ENCODE data around the gene PRSS2. TPM values are rescaled to one million over a fixed set of nuclear protein-coding genes. Genes with fewer than 3 reads are reported as not detected.
"Not testable (repeated sequence)": the region's sequence is repeated elsewhere in the genome, so short reads cannot be mapped to it uniquely, and the experiment has no call there.

The PRSS2 gene
- total RNA-seq: not detected

DNA sequence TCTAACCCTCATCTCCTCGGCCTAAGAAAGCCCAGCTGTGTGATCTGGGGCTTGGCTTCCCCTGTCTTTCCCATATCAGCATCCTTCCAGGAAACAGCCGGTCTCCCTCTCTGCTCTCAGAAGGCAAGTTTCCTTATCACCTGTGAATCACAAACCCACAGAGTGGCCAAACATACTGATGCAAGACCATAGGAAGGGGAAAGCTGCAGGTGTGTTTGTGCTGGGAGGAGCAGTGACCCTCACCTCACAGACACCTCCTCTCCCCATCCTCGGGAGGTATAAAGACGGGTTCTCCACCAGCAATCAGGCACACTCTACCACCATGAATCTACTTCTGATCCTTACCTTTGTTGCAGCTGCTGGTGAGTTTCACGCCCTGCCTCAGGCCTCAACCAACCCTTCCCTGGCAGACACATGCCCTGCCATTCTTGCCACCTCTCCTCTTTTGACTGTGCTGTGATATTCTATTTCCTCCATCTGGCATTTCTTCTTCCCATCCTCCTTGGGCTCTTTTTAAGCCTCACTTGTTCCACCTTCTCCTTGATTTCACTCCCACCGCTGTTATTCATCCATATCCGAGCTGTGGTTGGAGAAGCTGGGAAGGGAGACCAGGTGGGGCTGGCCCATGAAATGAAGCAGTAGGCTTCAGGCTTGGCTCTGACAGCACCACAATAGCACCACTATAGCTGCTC is at the start of gene PRSS2:
Gene PRSS2, plus strand, starts transcription at position 310 of the 692 bp plus-strand sequence. Its CDS starts 13 bp downstream, at position 323.
- peaks cover 13% of the 10 kb centered on the region for H3K4me1 Mint-ChIP-seq
- ChIA-PET POLR2A (interaction anchor here (1.0 to 1.5 kb wide), 2 partner anchors 15 to 134 kb away, joined by 3 read pairs; no protein-coding TSS in a partner anchor), CTCF (no interaction called here)
- no peak for DNase-seq
- H3K36me3 Mint-ChIP-seq (ENCODE audit: low read depth): no peaks in the 10 kb centered on the region
- H3K9me3 Mint-ChIP-seq: no peaks in the 10 kb centered on the region
- no peak within 1 kb of the TSS for H3K27ac Mint-ChIP-seq
- no peaks in the 10 kb centered on the region for H3K27me3 Mint-ChIP-seq
- no peak within 1 kb of the TSS for H3K4me3 Mint-ChIP-seq

DNA sequence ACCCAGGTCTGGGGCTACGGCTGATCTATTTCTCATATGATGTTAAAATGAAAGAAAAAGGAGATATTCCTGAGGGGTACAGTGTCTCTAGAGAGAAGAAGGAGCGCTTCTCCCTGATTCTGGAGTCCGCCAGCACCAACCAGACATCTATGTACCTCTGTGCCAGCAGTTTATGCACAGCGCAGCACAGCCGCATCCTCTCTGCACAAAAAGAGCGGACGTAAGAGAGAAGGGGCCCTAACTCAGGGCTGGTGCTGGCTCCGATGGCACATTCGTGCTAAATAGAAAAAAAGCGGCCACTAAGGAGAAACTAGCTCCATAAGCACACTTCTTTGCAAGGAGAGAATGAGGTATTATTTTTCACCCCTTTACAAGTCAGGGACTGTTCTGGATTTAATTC is 49.8 kb upstream of the PRSS2 start:
- DNase-seq: no peak
- Mint-ChIP-seq H3K36me3 (ENCODE audit: low read depth) (no peaks in the 10 kb centered on the region), H3K9me3 (no peaks in the 10 kb centered on the region), H3K4me3 (peak overlapping the region; percentile 36), H3K4me1 (peaks cover 47% of the 10 kb centered on the region), H3K27ac (peak overlapping the region; percentile 64), H3K27me3 (no peaks in the 10 kb centered on the region)
- CTCF ChIA-PET: no interaction called here
- POLR2A ChIA-PET: interaction anchor here (0.9 to 1.4 kb wide), 2 partner anchors 76 to 78 kb away, joined by 3 to 4 read pairs; no protein-coding TSS in a partner anchor

DNA sequence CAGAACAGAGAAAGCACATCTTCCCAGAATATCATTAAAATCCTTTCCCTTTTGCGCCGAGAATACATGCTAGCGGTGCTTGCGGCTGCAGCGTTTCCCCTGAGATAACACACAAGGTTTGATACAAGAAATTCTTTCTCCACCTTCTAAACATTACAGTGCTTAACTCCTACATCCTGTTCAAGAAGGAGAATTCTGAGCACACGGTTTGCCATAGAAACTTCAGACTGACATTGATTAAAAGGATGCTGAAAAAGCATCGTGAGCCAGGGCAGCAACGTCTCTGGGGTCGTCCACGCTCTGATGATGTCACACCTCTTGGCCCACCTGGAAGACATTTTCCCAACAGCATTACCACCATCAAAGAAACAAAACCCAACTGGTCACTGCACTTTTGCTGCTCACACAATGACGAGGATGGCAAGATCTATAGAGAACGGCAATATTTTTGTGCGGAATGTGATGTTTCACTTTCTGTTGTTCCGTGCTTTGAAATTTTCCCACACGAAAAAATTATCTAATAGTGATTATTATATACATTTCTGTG is 48.4 kb upstream of the PRSS2 start:
- H3K9me3 Mint-ChIP-seq: no peaks in the 10 kb centered on the region
- H3K4me1 Mint-ChIP-seq: peaks cover 35% of the 10 kb centered on the region
- POLR2A ChIA-PET: no interaction called here
- peak overlapping the region; percentile 79 for H3K4me3 Mint-ChIP-seq
- no peaks in the 10 kb centered on the region for H3K36me3 Mint-ChIP-seq (ENCODE audit: low read depth)
- no peaks in the 10 kb centered on the region for H3K27me3 Mint-ChIP-seq
- no peak for DNase-seq
- CTCF ChIA-PET: no interaction called here
- peak overlapping the region; percentile 79 for H3K27ac Mint-ChIP-seq

DNA sequence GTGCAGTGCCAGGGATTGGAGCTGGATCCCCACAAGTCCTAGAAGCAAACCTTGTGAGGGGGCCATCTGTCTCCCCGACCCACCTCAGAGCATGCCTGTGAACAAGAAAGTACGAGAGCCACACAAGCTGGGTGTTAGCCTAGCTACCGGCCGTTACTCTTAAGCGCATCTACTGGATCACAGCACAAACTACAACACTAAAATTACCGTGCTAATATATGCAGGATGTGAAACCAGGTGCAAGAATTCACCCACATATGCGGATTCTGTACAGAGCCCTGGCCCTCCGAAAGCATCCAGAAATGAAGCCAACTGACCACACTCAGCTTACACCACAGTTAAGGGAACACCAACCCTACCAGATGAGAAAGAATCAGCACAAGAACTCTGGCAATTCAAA is 37.5 kb upstream of the PRSS2 start:
- DNase-seq: no peak
- POLR2A ChIA-PET: no interaction called here
- Mint-ChIP-seq H3K9me3 (no peaks in the 10 kb centered on the region), H3K27ac (no peak overlapping the region), H3K4me1 (no peaks in the 10 kb centered on the region), H3K4me3 (no peak overlapping the region), H3K27me3 (no peaks in the 10 kb centered on the region), H3K36me3 (ENCODE audit: low read depth) (no peaks in the 10 kb centered on the region)
- CTCF ChIA-PET: no interaction called here

DNA sequence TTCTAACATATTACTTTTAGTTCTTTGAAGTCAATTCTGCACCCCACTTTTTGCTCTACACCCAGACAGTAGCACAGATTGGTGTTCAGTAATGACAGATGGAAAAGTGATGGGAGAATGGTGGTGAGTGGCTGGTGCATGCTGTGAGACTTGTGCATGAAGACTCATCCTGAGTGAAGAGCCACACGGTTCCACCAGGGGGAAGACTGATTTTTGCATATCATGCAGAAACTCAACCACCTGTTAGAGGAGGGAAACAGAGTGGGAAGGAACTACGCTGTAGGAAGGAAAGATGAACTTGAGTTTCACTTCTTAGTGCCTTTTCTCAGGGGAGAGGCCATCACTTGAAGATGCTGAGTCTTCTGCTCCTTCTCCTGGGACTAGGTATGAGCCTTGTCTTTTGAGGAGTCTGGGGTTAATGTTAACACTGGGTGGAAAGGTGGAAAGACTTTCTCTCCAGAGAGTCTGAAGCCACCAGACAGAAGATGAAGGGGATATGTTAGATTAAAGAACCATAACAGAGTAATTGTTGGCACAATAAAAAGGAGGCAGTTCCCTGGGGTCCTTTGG is 30.8 kb upstream of the PRSS2 start:
- H3K9me3 Mint-ChIP-seq: no peaks in the 10 kb centered on the region

DNA sequence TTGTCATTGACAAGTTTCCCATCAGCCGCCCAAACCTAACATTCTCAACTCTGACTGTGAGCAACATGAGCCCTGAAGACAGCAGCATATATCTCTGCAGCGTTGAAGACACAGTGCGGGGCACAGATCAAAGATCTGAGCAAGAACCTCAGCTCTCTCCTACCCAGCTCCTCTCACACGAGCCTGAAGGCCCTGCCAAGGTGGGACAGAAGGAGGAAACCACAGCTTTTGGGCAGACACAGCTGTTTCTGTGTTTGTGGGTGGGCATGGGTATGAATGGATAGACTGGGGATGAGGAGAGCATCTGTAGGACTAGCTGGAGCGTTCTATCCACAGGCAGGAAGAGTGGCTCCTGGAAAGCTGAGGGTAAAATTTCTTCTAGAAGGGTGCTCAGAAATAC is 30.0 kb upstream of the PRSS2 start:
- Mint-ChIP-seq H3K36me3 (ENCODE audit: low read depth) (no peaks in the 10 kb centered on the region), H3K27me3 (no peaks in the 10 kb centered on the region), H3K4me1 (peaks cover 2% of the 10 kb centered on the region), H3K9me3 (no peaks in the 10 kb centered on the region), H3K4me3 (no peak overlapping the region), H3K27ac (no peak overlapping the region)
- ChIA-PET CTCF (no interaction called here), POLR2A (no interaction called here)
- DNase-seq: no peak

More for the DNA sequence above, 30.8 kb upstream of the PRSS2 start:
- POLR2A ChIA-PET: no interaction called here
- Mint-ChIP-seq H3K36me3 (ENCODE audit: low read depth) (no peaks in the 10 kb centered on the region), H3K4me3 (no peak overlapping the region), H3K27ac (no peak overlapping the region), H3K4me1 (peaks cover 2% of the 10 kb centered on the region), H3K27me3 (no peaks in the 10 kb centered on the region)
- CTCF ChIA-PET: no interaction called here
- DNase-seq: no peak

DNA sequence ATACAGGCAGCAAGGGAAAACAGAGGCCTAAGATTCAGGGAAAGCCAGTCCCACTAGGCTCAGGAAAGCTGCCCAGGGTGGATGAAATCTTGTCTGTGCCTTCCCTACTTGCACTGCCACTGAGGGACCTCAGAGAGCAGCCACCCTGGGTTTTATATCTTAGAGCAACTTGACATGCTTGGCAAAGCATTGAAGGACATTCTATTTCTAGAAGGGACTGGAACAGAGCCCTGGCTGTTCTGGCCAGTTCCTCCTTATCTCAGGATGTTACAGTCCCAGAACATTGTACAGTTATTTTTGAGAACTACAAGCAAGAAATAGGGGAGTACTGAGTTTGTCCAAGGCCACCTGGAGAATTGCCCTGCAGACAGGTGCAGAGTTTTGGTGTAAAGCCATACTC is 28.8 kb upstream of the PRSS2 start:
- POLR2A ChIA-PET; CTCF ChIA-PET; H3K36me3 Mint-ChIP-seq (ENCODE audit: low read depth); H3K4me3 Mint-ChIP-seq; H3K9me3 Mint-ChIP-seq; H3K27ac Mint-ChIP-seq; DNase-seq; H3K27me3 Mint-ChIP-seq; H3K4me1 Mint-ChIP-seq: not testable (repeated sequence)

DNA sequence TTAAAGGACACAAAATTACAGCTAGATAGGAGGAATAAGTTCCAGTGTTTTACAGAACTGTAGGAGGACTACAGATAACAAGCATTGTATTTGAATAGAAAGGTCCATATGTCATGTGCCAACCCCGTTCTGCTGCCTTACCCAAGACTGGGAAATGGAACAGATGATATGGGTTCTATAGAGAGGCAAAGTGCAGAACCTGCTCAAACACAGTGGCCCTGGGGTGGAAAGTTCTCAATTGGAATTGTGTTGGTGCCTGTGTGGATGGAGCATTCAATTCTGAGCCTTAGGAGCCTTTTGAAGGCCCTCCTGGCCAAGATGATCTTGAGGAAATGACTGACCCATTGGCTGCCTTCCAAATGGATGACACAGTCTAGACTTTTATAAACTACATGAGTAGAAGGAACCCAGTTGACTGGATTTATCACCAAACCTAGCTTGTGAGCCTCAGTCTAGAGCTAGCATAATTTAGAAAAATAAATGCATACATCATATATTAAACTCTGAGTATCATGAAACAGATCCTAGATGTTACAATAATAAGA is 25.6 kb upstream of the PRSS2 start:
- no peaks in the 10 kb centered on the region for H3K36me3 Mint-ChIP-seq (ENCODE audit: low read depth)
- no peak overlapping the region for H3K4me3 Mint-ChIP-seq
- H3K4me1 Mint-ChIP-seq: no peaks in the 10 kb centered on the region
- POLR2A ChIA-PET: no interaction called here
- DNase-seq: no peak
- CTCF ChIA-PET: no interaction called here
- no peak overlapping the region for H3K27ac Mint-ChIP-seq
- H3K9me3 Mint-ChIP-seq: no peaks in the 10 kb centered on the region
- peaks cover 2% of the 10 kb centered on the region for H3K27me3 Mint-ChIP-seq

DNA sequence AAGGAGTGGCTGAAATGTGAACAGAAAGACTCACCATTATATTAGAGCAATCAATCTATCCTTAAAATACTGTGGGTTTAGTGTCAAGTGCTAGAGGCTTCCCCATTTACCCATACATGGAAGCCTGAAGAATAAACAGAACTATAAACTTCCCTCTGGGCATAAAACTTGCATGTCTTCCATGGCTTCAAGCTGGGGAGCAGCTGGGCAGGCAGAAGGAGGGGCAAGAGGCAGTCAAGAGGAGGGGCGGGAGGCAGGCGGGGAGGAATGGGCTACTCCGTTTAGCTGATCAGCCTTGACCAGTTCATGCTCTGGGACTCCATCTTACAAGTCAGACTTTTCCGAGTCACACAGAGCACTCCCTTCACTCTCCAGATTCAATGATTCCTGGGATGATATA is 25.0 kb upstream of the PRSS2 start:
- ChIA-PET POLR2A (no interaction called here), CTCF (no interaction called here)
- Mint-ChIP-seq H3K4me1 (no peaks in the 10 kb centered on the region), H3K9me3 (no peaks in the 10 kb centered on the region), H3K4me3 (no peak overlapping the region), H3K36me3 (ENCODE audit: low read depth) (no peaks in the 10 kb centered on the region), H3K27me3 (peaks cover 2% of the 10 kb centered on the region), H3K27ac (no peak overlapping the region)
- no peak for DNase-seq

DNA sequence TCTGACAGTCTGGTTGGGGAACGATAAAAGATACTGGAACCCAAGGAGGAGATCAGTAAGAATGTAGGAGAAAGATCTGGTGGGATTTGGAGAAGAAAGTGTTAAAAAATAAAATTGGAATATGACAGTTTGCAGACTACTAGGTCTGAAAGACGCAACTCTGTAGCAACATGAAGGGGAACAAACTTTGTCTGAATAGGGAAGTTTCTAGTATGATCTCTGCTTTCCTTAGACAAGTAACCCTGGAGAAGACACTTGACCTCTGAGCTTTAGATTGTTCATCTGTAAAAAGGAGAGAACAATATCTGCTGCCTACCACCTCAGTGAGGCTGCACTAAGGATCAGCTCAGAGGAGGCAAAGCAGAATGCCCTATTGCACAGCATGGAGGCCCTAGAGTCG is 24.5 kb upstream of the PRSS2 start:
- Mint-ChIP-seq H3K36me3 (ENCODE audit: low read depth) (no peaks in the 10 kb centered on the region), H3K4me1 (no peaks in the 10 kb centered on the region), H3K9me3 (no peaks in the 10 kb centered on the region), H3K27me3 (peaks cover 2% of the 10 kb centered on the region), H3K27ac (no peak overlapping the region), H3K4me3 (no peak overlapping the region)
- no peak for DNase-seq
- POLR2A ChIA-PET: no interaction called here
- CTCF ChIA-PET: no interaction called here

DNA sequence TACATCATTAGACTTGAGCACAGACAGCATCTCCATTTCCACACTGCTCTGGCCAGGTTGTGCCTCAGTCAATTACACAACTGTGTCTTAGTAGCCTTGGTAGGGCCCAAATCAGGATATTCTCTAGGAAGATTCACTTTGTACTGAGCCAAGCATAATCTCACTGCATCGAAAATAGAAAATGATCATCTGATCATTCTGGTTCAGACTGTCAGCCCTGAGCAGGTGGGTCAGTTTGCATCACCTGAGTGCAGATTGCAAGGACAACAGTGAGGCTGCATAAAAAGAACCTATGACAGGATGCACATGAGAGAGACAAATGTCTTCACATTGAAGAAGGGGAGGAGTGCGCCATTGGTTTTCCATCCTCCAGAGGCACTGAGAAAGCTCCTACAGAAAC is 22.4 kb upstream of the PRSS2 start:
- H3K9me3 Mint-ChIP-seq; H3K27me3 Mint-ChIP-seq; H3K4me3 Mint-ChIP-seq; POLR2A ChIA-PET; CTCF ChIA-PET; H3K27ac Mint-ChIP-seq; H3K36me3 Mint-ChIP-seq (ENCODE audit: low read depth); H3K4me1 Mint-ChIP-seq; DNase-seq: not testable (repeated sequence)

DNA sequence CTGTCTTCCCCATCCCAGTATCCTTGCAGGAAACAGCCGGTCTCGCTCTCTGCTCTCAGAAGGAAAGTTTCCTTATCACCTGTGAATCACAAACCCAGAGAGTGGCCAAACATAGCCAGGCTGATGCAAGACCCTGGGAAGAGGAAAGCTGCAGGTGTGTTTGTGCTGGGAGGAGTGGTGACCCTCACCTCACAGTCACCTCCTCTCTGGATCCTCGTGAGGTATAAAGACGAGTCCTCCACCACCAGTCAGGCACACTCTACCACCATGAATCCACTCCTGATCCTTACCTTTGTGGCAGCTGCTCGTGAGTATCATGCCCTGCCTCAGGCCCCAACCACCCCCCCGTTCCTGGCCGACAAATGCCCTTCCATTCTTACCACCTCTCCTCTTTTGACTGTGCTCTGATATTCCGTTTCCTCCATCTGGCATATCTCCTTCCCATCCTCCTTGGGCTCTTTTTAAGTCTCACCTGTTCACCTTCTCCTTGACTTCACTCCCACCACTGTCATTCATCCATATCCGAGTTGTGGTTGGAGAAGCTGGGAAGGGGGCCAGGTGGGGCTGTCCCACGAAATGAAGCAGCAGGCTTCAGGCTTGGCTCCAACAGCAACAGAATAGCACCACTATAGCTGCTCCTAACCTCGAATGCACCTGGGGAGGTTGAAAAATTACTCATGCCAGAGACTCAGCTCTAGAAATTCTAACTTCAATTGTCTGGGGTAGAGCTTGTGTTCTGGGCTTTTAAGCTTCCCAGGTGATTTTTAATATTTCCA is 21.4 kb upstream of the PRSS2 start, which contains the start of gene PRSS1:
Gene PRSS1, plus strand, starts transcription at position 255 of the 776 bp plus-strand sequence. Its CDS starts 13 bp downstream, at position 268.
- Mint-ChIP-seq H3K27ac (no peak within 1 kb of the TSS), H3K27me3 (peaks cover 4% of the 10 kb centered on the region), H3K4me1 (no peaks in the 10 kb centered on the region), H3K4me3 (no peak within 1 kb of the TSS), H3K9me3 (no peaks in the 10 kb centered on the region), H3K36me3 (ENCODE audit: low read depth) (no peaks in the 10 kb centered on the region)
- no peak for DNase-seq
- POLR2A ChIA-PET: no interaction called here
- CTCF ChIA-PET: no interaction called here

DNA sequence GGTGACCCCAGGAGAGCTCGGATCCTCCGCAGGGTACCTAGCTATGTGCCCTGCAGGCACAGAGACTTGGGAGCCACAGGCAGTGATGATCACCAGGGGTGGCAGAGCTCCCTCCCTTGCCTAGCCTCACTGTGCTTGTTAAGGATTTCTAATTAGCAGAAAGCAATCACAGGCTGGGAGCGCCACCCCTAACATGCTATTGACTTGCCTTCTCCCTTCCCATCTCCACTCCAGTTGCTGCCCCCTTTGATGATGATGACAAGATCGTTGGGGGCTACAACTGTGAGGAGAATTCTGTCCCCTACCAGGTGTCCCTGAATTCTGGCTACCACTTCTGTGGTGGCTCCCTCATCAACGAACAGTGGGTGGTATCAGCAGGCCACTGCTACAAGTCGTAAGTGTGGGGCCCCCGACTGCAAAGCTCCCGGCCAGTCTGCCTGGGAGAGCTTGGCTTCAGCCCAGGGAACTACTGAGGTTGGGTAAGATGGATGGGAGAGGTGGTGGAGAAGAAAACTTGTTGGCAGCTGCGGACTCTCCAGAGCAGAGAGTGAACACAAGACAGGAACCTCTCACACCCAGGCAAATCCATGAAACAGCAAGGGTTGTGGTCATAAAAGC is 20.3 kb upstream of the PRSS2 start:
- POLR2A ChIA-PET: no interaction called here
- Mint-ChIP-seq H3K9me3 (no peaks in the 10 kb centered on the region), H3K36me3 (ENCODE audit: low read depth) (no peaks in the 10 kb centered on the region), H3K27ac (no peak overlapping the region), H3K27me3 (peaks cover 4% of the 10 kb centered on the region), H3K4me3 (no peak overlapping the region), H3K4me1 (no peaks in the 10 kb centered on the region)
- DNase-seq: no peak
- CTCF ChIA-PET: no interaction called here
